ENCODE results near the gene CCL22.

The CCL22 gene

DNA sequence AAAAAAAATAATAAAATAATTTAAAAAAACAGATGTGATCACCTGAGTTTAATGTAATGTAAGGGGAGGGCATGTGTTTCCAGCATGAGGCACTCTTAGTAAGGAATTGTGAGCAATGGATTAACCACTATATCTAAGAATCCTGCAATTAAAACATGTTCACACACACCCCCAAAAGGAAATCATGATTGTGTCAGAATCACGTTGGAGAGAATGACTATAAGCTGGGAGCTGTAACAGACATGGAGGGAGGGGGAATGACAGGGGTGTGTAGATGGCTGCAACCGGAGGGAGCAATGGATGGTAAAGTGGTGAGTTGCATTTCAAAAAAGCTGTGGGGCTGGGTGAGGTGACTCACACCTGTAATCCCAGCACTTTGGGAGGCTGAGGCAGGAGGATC, 13.6 kb upstream of the CCL22 start:
- in situ Hi-C loops (cut with HindIII; ENCODE audit: low sequenced_read_pairs): no loop called here
- H3K4me3 ChIP-seq (ENCODE audit: low read depth, low read length): no peak overlapping the region
- DNase-seq (ENCODE audit: low read depth): no peak
- no peak for TF ChIP-seq CTCF (IDR thresholded peaks at IDR 0.05; ENCODE audit: low read depth, low read length, missing control alignments)

DNA sequence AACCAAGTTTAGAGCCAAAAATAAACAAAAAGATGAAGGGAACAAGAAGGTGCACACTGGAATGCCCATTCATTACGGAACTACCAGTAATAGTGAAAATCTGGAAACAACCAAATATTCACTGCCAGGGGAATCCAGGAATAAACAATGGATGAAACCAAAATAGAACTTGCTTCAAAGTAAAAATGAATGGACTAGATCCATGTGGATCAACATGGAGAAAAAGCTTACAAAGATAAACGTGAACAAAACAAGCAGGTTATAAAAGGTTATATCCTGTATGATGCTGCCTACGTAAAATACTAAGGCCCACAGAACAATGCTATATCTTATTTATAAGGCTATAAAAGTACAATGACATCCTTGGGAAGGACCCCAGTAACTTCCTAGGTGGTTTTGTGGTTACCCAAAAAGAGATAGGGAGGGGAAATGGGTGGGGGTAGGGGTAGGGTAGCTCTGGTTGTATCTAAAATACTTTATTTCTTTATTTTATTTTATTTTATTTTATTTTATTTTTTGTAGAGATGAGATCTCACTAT, 12.8 kb upstream of the CCL22 start:
- H3K4me3 ChIP-seq (ENCODE audit: low read depth, low read length): no peak overlapping the region
- TF ChIP-seq CTCF (IDR thresholded peaks at IDR 0.05; ENCODE audit: low read depth, low read length, missing control alignments): no peak
- no peak for DNase-seq (ENCODE audit: low read depth)
- in situ Hi-C loops (cut with HindIII; ENCODE audit: low sequenced_read_pairs): no loop called here

GRCh38 chr16:57347858-57348257, 10.7 kb upstream of the CCL22 start:
- in situ Hi-C loops (cut with HindIII; ENCODE audit: low sequenced_read_pairs): no loop called here
- no peak for DNase-seq (ENCODE audit: low read depth)
- H3K4me3 ChIP-seq (ENCODE audit: low read depth, low read length): no peak overlapping the region
- no peak for TF ChIP-seq CTCF (IDR thresholded peaks at IDR 0.05; ENCODE audit: low read depth, low read length, missing control alignments)

DNA sequence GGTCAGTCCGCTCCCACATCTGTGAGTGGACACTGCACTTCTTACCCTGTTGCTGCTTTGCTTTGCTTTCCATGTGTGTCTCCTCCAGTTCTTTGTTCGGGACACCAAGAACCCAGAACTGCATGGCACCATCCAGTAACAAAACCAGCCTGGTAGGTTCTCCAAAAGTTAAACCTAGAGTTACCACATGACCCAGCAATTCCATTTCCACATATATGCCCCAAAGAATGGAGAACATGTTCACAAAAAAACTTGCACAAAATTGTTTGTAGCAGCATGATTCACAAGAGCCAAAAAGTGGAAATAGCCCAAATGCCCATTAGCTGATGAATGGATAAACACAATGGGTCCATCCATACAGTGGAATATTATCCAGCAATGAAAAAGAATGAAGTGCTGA, 10.3 kb upstream of the CCL22 start:
- H3K4me3 ChIP-seq (ENCODE audit: low read depth, low read length): no peak overlapping the region
- no peak for DNase-seq (ENCODE audit: low read depth)
- in situ Hi-C loops (cut with HindIII; ENCODE audit: low sequenced_read_pairs): no loop called here
- no peak for TF ChIP-seq CTCF (IDR thresholded peaks at IDR 0.05; ENCODE audit: low read depth, low read length, missing control alignments)

- TF ChIP-seq CTCF (IDR thresholded peaks at IDR 0.05; ENCODE audit: low read depth, low read length, missing control alignments): no peak
- no peak overlapping the region for H3K4me3 ChIP-seq (ENCODE audit: low read depth, low read length)
- no peak for DNase-seq (ENCODE audit: low read depth)
- in situ Hi-C loops (cut with HindIII; ENCODE audit: low sequenced_read_pairs): no loop called here
Measured at GRCh38 chr16:57349212-57350031, 9.2 kb upstream of the CCL22 start.

DNA sequence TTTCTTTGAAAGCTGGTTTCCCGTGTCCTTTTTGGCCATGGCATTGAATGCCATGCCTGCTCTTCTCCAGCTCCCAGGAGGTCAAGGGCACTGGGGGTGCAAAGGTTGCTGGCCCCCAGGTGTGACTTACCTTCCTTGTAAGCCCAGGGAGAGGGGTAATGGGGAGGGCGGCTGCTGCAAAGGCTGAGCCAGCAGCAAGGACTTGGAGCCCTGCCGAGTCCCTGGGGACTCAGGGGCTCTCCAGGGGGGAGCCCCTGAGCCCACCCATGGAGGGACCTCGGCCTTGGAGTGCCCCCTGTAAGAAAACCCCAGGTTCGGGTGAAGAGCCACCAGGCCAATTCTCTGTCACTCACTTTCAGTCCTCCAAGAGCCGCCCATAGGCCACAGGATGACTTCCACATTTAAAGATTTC, 5.9 kb upstream of the CCL22 start:
- no peak for TF ChIP-seq CTCF (IDR thresholded peaks at IDR 0.05; ENCODE audit: low read depth, low read length, missing control alignments)
- no peak overlapping the region for H3K4me3 ChIP-seq (ENCODE audit: low read depth, low read length)
- in situ Hi-C loops (cut with HindIII; ENCODE audit: low sequenced_read_pairs): no loop called here
- no peak for DNase-seq (ENCODE audit: low read depth)
